DMS53 treated with DMSO at 0.1 percent for 48 hours (cell line): ENCODE results near the gene LIPC.

Experiments
- DNase-seq: peaks from one replicate; lab custom pipeline; 2025; ENCODE audit not compliant: unreplicated experiment; lab: John Stamatoyannopoulos, UW

Gene LIPC

DNA sequence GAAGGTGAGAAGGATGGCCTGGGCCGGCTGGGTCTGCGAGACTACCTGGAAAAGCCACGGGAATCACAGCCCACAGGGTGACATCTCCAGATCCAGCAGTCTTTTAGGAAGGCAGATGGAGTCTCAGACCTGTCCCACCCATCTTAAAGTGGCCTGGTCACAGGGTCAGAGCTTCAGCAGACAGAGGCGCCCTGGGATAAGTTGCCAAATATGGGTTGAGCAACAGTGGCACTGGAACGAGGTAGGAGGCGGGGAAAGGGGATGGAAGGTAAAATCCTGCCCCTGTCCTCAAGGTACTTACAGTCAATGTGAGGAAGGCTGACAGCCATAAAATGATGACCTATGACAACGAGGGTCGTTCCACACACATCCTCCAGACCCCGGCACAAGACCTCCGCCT, 80.7 kb downstream of the LIPC start:
- no peak for DNase-seq

DNA sequence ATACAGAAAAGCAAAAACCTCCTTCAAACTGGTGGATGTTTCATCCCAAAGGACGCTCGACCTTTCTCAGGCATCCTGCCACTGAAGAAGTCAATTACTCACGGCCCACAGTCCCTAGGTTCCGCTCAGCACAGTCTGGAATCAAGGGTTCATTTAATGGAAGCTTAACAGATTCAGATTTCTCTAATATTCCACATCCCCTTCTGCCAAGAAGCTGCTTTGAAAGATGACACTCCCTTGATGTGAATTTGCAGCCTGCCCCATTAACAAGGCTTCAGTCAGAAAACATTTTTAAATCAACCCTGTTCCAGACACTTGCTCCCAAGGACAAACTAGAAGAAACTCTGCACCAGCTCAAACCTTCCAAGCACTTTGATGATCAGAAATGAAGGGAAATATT, 81.2 kb downstream of the LIPC start:
- DNase-seq, result no peak

DNA sequence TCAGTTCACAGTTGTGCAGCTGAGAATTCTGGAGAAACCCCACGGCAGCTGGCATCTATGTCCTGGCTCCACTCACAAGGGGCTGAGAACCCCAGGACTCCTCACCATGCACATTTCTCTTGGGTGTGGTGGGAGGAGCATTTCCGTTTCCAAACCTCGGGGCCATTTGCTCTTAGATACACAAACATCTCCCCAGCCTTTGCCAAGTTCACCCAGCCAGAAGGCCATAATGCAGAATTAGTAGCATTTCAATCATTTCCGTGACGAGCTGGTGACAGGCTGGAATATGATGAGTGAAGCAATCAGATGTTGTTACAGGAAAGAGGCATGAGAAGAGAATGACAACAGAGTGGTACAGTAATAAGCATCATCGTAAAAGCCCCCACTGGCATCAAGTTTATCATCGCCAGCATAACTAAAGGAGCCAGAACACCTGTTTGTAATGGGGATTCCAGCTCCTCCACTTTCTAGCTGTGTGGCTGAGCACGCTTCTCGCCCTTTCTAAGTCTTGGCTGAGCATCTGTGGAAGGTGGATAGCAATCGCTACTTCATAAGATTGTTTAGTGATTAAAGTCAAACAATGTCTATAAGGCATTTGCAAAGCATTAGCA, 82.0 kb downstream of the LIPC start:
- DNase-seq, result no peak

DNA sequence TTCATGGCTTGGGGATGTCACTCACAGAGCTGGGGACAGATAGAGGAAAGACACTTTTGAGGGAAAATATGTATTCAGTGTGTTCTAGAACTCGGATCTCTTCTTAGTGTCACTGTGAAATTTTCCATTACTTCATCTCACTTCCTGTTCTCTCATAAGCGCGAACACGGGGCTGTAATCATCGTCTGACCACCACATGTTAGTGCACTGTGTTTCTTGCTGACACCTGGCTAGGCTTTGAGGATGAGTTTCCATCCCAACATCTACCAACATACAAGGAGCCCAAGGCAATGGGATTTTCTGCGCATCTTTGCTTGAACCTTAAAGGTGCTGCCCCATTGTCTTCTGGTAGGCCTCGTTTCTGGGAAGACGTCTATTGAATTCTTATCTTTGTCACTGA, 84.0 kb downstream of the LIPC start:
- DNase-seq, result no peak

DNA sequence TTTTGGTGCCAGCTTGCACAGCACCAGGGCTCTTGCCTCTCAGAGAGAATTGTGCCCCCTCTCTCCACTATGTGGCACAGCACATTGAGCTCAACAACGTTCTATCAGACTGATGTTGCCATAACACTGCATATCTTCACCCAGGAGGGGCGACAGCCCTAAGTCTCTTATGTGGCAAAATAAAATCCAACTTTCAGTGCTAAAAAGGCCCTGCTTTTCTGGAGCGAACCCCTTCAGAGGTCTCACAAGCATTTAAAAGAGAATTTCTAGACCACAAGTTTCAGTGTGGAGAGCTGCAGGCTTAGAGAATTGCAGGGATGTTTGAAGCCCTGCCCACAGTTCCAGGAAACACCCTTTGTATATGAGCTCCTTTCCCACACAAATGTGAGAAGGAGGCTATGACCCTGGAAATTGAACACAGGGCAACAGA, 85.5 kb downstream of the LIPC start:
- DNase-seq, result no peak

DNA sequence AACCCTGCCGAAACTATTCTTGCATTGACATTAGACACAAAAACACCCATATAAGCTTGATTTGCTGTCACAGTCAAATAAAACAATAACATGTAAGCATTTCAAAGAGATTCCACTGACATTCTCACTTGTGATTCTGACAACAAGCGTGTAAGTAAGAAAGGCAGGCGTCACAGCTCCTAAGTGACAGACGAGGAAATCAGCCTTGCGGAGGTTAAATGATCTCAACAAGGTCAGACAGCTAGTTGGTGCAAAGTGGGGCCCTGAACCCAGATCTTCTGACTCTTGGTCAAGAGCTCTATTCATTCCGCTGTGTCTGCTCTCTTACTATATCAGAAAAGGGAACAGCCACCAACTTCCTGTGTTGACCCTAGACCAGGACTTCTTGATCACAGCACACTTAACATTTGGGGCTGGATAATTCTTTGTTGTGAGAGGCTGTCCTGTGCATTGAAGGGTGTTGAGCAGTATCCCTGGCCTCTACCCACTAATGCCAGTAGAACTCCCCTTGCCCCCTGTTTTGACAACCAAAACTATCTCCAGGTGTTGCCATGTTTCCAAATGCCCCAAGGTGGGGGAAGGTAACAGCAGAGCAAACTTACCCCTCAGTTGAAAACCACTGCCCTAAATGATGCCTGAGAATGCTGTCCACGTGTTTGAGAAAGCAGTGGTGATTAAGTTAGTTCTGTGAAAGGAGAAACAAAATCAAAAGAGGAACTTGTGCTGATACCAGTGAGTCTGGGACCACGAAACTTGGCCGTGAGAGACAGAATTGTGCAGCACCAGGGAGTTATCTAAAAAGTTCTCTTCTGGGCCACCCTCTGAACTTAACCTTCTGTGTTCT, 86.1 kb downstream of the LIPC start:
- DNase-seq, result no peak

DNA sequence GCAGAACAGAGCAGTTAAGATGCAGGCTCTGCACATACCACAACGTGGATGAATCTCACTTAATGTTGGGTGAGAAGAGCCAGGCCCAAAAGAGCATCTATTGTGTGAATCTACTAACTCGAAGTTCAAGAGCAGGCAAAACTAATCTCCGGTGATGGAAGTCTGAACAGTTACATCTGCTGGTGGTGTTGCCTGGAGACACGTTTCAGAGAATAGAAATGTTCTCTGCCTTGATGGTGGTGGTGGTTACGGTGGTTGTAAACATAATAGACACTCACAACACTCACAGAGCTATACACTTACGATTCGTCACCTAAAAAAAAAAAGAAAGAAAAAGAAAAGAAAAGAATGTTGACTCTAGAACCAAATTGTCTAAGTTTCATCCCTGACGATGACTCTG, 86.8 kb downstream of the LIPC start:
- DNase-seq, result no peak

DNA sequence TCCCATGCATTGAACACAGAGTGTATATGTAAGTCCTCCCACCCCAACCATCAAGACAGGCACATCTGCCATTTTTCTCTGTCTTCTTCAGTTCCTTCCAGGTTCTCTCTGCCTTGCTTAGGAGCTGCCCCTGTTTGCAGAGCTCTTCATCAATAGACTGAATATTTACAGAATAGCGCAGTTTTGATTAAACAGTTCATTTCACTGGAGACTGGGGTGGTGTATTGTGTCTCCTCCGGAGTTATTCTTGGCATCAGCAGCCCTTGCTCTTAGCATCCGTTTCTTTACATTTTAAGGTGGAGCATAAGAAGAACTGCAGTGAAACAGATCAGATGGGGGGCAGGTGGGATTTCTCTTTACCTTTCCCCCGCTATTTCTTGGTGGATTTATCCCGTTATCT, 87.7 kb downstream of the LIPC start:
- DNase-seq, result no peak

DNA sequence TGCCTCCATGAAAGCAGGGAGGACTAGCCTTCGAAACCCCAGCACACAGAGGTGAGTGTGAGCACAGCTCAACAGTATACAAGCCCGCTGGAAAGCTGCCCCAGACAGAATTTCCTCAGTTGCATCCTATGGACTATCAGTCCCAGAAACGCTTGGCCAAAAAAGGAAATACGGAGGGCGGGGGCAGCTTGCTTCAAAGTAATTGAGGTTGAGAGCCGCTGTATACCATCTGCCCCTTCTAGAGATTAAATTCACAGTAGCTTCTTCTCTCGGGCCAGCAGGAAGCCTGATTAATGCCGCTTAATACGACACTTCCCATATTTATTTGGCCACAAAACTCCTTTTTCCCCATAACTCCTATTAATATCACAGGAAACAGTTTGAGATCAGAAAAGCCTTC, 88.7 kb downstream of the LIPC start:
- no peak for DNase-seq

DNA sequence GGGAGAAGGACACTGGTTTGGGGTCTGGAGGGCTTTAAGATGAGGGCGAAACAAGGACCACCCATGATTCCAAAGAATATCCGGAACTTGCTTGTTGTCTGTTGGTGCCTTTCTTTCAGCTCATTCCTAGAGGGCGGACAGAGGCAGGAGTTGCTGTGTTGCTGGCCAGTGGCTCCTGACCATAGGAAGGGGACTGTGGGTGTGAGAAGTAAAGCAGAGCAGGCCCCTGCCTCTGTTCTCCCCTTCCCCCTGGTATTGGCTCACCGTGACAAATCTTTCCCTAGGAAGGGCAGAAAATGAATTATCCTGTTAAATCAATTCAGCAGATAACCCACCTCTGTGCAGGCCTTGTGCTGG, 89.1 kb downstream of the LIPC start:
- DNase-seq, result no peak

DNA sequence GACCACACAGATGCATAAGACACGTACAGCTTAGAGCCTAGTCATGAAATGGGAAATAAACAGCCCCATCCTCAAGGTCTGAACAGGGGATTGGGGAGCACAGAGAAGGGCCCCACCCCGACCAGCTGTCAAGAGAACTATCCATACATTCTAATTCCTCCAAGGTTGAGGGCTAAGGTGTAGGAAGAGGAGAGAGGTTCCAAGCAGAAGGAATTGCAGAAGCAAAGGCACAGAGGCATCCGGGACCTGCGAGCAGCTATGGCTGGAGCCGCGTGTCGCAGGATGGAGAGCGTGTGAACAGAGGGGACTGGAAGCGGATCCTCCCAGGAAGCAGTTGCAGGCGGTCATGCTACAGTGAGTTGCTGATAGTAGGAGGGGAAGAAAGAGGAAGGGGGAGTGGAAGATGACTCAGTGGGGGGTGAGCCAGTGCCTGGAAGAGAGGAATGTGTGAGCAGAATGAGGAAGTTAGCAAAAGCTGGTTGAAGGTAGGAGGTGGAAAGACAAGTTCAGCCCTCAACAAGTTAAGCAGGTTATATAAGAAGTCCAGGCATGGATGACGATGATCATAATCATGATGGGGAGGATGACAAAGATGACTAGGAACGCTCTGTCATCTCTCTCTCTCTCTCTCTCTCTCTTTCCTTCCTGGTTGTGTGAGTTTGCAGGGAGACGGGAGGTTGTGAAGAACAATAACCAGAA, 89.7 kb downstream of the LIPC start:
- no peak for DNase-seq

DNA sequence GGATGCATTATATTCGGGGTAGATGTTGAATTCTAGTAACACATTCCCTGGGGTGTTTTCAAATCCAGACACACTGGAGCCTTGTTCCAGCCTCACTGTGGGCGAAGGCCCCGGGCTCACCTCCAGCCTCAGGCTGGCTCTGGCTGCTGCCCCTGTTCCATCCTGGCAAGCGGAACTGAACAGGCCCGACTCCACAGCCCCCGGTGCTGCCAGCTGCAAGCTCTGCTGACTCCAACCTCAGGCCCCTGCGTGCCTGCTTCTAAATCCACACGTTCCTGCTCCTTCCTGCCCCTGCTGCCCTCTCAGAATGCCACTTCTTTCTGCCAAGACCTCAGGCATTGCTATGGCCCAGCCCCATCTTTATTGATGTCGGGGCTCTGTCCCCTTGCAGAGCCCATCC, 90.6 kb downstream of the LIPC start:
- DNase-seq, result no peak

DNA sequence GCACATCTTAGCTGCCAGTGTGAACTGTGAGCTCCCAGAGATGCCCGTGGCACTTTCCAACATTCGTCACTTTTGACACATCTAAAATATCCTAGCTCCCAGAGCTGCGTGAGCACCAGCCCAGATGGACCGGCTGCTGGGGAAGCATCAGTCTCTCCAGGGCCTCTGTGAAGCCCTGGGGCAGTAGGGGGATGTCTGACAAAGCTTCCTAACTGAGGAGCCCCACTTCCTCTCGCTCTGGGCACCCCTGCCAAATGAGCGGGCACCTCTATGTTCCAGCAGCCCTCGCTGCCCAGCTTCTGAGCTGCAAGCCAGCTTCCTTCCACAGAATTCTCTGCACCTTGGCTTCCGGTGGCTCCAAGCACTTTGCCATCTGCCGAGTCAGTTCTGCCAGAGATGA, 91.1 kb downstream of the LIPC start:
- DNase-seq, result no peak

DNA sequence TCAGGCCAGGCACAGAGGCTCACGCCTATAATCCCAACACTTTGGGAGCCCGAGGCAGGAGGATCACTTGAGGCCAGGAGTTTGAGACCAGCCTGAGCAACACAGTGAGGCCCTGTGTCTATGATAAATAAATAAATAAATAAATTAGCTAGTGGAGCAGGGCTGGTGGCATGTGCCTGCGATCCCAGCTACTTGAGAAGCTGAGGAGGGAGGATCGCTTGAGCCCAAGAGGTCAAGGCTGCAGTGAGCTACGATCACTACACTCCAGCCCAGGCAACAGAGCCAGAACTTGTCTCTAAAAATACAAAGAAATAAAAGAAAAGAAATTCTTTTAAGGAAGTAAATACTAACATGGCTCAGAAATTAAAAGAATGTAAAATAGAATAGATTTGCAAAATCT, 91.8 kb downstream of the LIPC start:
- DNase-seq, result no peak

DNA sequence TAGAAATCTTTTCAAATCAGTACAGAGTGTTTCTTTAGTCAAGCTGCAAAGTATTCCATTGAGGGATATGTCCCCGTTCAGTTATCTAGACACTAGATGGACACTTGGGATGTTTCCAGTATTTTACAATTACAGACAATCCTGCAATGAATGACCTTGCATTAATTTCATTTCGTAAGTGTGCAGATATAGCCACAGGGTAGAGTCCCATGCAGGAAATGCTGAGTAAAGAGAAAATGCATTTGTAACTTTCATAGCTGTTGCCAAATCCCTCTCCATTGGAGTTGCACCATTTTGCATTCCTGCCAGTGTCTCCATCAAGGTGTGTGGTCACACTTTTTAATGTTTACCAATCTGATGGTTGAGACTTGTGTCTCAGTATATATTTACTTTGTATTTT, 92.5 kb downstream of the LIPC start:
- DNase-seq, result no peak

DNA sequence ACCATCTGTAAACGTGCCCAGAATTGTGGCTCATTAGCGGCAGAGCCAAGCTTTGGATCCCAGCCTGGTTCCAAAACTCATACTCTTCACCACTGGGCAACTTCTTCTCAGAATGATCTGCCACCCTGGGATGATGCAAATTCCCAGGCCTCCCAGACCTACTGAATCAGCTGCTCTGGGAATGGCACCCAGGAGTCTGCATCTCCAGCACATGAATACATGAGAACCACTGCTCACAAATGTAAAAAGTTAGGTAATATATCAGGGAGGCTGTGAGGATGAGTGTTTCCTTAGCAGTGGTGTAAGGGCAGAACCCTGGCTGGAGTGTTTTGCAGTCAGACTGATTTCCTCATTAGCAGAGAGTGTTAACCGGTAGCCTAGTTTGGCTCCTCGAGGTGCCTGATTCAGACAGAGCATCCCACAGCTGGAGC, 94.2 kb downstream of the LIPC start:
- DNase-seq, result no peak

DNA sequence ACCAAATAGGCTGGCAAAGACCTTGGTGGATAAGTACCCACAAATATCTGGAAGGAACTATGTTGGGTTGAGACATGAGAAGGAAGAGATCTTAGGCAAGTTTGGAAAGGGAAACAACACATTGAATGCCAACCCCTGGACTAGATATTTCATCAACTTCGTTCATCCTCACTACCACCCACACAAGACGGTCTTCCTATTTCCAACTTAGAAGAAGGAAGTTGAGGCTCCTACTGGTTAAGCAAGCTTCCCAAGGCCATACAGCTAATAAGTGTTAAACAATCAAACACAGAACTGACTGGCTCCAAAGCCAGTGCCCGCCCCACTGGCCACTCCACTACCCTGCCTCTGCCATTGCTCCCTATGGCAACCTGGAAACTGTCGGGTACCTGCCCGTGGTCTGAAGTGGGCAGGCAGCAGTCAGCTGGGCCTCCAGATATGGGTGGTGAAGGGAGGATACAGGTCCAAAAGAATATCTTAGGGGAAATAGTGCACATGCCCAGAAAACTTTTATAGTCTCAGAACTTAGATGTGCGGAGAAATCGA, 94.9 kb downstream of the LIPC start:
- DNase-seq, result no peak

DNA sequence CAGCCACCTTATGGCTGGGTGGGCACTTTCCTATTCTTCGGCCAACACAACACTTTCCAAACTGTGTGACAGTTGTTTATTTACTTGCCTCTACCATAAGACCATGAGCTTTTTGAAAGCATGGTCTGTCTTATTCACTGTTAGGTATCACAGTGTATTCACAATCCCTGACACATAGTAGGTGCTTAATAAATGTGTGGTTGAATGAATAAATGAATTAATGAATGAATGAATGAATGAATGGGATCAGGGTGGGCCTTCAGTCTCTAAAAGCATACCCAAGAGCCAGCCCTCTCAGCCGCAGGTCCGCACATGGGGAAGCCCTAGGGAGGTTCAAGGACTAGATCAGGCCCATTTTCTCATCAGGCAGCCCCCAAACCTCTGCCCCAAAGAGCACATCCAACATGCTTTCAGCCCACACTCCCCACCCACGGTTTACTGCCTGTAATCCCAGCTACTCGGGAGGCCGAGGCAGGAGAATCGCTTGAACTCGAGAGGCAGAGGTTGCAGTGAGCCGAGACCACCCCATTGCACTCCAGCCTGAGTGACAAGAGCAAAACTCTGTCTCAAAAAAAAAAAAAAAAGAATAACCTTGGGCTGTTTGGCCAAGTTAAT, 95.9 kb downstream of the LIPC start:
- no peak for DNase-seq

DNA sequence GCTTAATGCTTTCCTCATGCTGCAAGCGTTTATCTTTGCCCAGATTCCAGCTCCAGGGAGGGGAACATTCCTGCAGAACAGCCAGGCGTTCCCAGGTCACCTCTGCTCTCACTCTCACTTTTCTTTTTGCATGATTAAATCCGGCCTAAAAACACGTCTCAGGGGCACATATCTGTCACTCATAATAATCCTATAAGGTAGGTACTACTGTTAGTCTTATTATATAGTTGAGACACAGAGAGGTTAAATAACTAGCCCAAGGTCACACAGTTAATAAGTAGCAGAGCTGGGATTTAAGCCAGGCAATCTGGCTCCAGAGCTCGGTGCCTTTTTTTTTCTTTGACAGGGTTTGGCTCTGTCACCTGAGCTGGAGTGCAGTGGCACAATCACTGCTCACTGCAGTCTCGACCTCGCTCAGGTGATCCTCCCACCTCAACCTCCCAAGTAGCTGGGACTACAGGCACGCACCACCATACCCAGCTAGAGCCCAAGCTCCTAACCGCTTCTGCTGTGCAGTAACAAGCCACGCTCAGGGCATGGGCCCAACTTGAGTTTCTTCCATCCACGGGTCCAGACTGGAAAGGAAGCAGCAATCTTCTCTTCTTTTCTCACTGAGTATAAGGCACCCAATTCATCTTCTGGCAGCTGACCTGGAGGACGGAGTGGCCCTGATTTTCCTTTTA, 96.5 kb downstream of the LIPC start:
- DNase-seq, result no peak

DNA sequence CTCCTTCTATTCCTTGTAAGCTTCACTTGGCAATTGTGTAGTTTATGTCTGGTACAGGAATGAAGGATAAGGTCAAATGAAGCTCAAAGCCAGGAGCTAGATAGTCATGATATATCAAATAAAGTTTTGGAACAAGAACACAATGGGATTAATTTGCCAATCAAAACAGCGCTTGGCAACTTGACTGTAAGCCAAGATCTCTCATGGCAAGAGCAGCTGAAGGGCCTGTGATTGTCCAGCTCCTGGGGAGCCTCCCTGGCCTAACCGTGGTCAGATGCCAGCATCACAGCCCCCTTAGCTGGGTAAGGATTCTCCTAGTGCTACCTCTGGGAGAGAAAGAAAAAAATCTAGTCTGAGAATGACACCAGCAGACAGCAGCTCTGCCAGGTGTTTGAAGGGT, 97.2 kb downstream of the LIPC start:
- DNase-seq, result no peak

DNA sequence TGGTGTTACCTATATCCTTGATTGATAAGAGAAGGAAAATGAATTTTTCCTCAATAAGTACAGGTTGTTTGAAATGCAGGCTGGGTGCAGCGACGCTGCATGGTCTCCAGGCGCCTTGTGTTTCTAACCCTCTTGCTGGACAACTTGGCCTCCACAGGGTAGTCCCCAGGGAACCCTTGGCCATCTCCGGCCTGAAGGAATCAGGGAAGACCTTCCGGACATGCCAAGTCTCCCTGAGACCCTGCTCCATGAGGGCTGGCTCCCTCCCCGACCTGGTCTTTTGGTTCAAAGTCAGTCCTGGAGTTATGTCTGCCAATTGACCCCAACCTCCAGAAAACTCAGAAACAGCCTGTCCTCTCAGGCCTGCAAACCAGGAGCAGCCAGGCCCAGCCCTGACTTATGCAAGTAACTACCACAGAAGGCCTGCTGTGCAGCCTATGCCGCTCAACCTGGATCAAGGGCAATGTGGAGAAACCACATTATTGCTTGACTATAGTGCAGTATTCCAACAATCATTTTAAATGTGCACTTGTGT, 98.3 kb downstream of the LIPC start:
- no peak for DNase-seq
